Nephron (organoid): ENCODE data around the gene SMARCAL1.

Experiments
- H3K27ac Mint-ChIP-seq, 3 experiments: 2 replicates each; pipeline ENCODE4 v1.8.0; 2020; ENCODE audit warnings: mixed read lengths in 3 of 3, mild to moderate bottlenecking in 2 of 3, moderate library complexity in 1 of 3
- H3K27me3 Mint-ChIP-seq: 2 replicates; pipeline ENCODE4 v1.8.0; 2021; ENCODE audit warnings: low read depth, mild to moderate bottlenecking, moderate library complexity, mixed read lengths
- H3K36me3 Mint-ChIP-seq: 2 replicates; pipeline ENCODE4 v1.8.0; 2020; ENCODE audit warnings: low read depth, mixed read lengths
- H3K4me1 Mint-ChIP-seq: 2 replicates; pipeline ENCODE4 v1.8.0; 2020; ENCODE audit warnings: mixed read lengths
- H3K4me3 Mint-ChIP-seq, 3 experiments: 2 replicates each; pipeline ENCODE4 v1.8.0; 2020; ENCODE audit warnings: mild to moderate bottlenecking in 3 of 3, mixed read lengths in 3 of 3, moderate library complexity in 2 of 3
- H3K9me3 Mint-ChIP-seq: 2 replicates; pipeline ENCODE4 v1.8.0; 2020; ENCODE audit warnings: mixed read lengths
- TF ChIP-seq, protein P1 (sequence below), 3 experiments: fragments of 200-600 bp; sonication (generic); IDR thresholded peaks; one replicate each; pipeline ENCODE4 v1.5.0; 2021; ENCODE audit warnings: antibody characterized with exemption in 3 of 3; ENCODE audit not compliant: unreplicated experiment in 3 of 3

The SMARCAL1 gene

GRCh38 chr2:216497382-216498069 is 85.2 kb downstream of the SMARCAL1 start:
- H3K27ac Mint-ChIP-seq, result peak overlapping the region; percentile 96 to 99 (median 99)
- no peaks in the 10 kb centered on the region for H3K9me3 Mint-ChIP-seq
- peaks cover 34% of the 10 kb centered on the region for H3K36me3 Mint-ChIP-seq
- TF ChIP-seq, protein P1, sequence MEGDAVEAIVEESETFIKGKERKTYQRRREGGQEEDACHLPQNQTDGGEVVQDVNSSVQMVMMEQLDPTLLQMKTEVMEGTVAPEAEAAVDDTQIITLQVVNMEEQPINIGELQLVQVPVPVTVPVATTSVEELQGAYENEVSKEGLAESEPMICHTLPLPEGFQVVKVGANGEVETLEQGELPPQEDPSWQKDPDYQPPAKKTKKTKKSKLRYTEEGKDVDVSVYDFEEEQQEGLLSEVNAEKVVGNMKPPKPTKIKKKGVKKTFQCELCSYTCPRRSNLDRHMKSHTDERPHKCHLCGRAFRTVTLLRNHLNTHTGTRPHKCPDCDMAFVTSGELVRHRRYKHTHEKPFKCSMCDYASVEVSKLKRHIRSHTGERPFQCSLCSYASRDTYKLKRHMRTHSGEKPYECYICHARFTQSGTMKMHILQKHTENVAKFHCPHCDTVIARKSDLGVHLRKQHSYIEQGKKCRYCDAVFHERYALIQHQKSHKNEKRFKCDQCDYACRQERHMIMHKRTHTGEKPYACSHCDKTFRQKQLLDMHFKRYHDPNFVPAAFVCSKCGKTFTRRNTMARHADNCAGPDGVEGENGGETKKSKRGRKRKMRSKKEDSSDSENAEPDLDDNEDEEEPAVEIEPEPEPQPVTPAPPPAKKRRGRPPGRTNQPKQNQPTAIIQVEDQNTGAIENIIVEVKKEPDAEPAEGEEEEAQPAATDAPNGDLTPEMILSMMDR (IDR thresholded peaks at IDR 0.05; ENCODE audit: unreplicated experiment in 3 of 3), result no peak
- H3K4me1 Mint-ChIP-seq, result peaks cover 69% of the 10 kb centered on the region
- H3K27me3 Mint-ChIP-seq, result no peaks in the 10 kb centered on the region
- H3K4me3 Mint-ChIP-seq, result peak overlapping the region; percentile 98 to 100 (median 99)

- Mint-ChIP-seq H3K9me3 (no peaks in the 10 kb centered on the region), H3K27me3 (no peaks in the 10 kb centered on the region), H3K4me1 (peaks cover 68% of the 10 kb centered on the region), H3K36me3 (peaks cover 39% of the 10 kb centered on the region), H3K27ac (peak overlapping the region; percentile 96 to 99 (median 99)), H3K4me3 (peak overlapping the region; percentile 98 to 100 (median 99))
- TF ChIP-seq, protein P1 (IDR thresholded peaks at IDR 0.05; ENCODE audit: unreplicated experiment in 3 of 3), result no peak
Observed at GRCh38 chr2:216498070-216498378, 85.7 kb downstream of the SMARCAL1 start.

GRCh38 chr2:216498379-216499352 is 86.4 kb downstream of the SMARCAL1 start, which contains the start of gene RPL37A:
Gene RPL37A, plus strand, starts transcription at chr2:216498844. Its CDS starts 31 bp downstream, at chr2:216498875.
- Mint-ChIP-seq H3K27me3 (no peaks in the 10 kb centered on the region), H3K36me3 (peaks cover 45% of the 10 kb centered on the region), H3K4me3 (peak within 1 kb of the TSS; percentile 98 to 100 (median 99)), H3K9me3 (no peaks in the 10 kb centered on the region), H3K4me1 (peaks cover 62% of the 10 kb centered on the region), H3K27ac (peak within 1 kb of the TSS; percentile 96 to 99 (median 99))
- TF ChIP-seq, protein P1 (IDR thresholded peaks at IDR 0.05; ENCODE audit: unreplicated experiment in 3 of 3), result no peak

DNA sequence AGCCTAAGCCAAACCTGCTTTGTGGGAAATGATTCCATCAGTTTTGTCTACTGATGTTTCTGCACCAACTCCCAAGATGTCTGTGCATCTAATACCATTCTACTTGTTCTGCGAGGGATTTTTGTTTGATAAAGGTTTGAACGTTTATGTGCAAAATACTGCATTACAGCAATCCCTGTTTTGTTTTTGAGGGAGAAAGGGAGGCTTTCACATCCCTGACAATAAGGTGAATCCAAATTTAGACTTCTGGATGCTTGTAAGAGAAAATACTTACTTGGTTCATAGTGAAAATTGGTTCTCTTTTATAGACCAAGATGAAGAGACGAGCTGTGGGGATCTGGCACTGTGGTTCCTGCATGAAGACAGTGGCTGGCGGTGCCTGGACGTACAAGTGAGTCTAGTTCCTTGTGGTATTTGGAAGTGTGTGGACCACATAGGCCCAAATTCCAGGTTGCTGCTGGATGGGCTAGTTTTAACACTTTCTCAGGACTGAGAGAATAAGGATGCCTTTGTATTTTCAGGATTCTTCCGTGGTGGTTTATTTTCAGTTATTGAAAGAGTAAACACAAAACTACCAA is 87.4 kb downstream of the SMARCAL1 start:
- TF ChIP-seq, protein P1 (IDR thresholded peaks at IDR 0.05; ENCODE audit: unreplicated experiment in 3 of 3), result no peak
- peak overlapping the region; percentile 98 to 100 (median 99) for H3K4me3 Mint-ChIP-seq
- H3K27me3 Mint-ChIP-seq, result no peaks in the 10 kb centered on the region
- H3K9me3 Mint-ChIP-seq, result no peaks in the 10 kb centered on the region
- H3K4me1 Mint-ChIP-seq, result peaks cover 58% of the 10 kb centered on the region
- peaks cover 54% of the 10 kb centered on the region for H3K36me3 Mint-ChIP-seq
- H3K27ac Mint-ChIP-seq, result peak overlapping the region; percentile 96 to 99 (median 99)

- Mint-ChIP-seq H3K27ac (peak overlapping the region; percentile 96 to 99 (median 99)), H3K36me3 (peaks cover 61% of the 10 kb centered on the region), H3K9me3 (no peaks in the 10 kb centered on the region), H3K4me3 (peak overlapping the region; percentile 98 to 100 (median 99)), H3K27me3 (no peaks in the 10 kb centered on the region), H3K4me1 (peaks cover 53% of the 10 kb centered on the region)
- TF ChIP-seq, protein P1 (IDR thresholded peaks at IDR 0.05; ENCODE audit: unreplicated experiment in 3 of 3), result no peak
Observed at GRCh38 chr2:216500572-216500971, 88.3 kb downstream of the SMARCAL1 start.
